Esophagus squamous epithelium (tissue), 4 donors: Measurements from ENCODE around the gene REM1.

Source experiments
- CTCF ChIP-seq, 6 experiments: fragments of 450-650 bp in 4 of 6; fragments of 200-600 bp in 2 of 6; sonication (generic) in 2 of 6; IDR thresholded peaks; one replicate each; pipeline ENCODE4 v1.5.1; 2016 to 2019; ENCODE audit warnings: antibody characterized with exemption in 6 of 6, mild to moderate bottlenecking in 4 of 6, moderate library complexity in 4 of 6
- POLR2A ChIP-seq, 4 donors: fragments of 450-650 bp; IDR thresholded peaks; one replicate each; pipeline ENCODE4 v1.6.1; 2017; ENCODE audit warnings: antibody characterized with exemption in 4 of 4, mild to moderate bottlenecking in 4 of 4, moderate library complexity in 3 of 4

GRCh38 chr20:31496761-31497295 lies 21.7 kb downstream of the REM1 start:
- TF ChIP-seq CTCF (IDR thresholded peaks at IDR 0.05) (no peak), POLR2A (IDR thresholded peaks at IDR 0.05) (no peak)
